Skin epidermis (tissue), 12 donors: ENCODE results near the gene TWIST1.

Experiments used
- H3K27ac ChIP-seq, 21 experiments: fragments of 200-600 bp; sonication (generic) in 11 of 21; one replicate each; pipeline ENCODE4 v1.5.0; 2020; ENCODE audit warnings: mild to moderate bottlenecking in 3 of 21, inconsistent platforms in 2 of 21, moderate library complexity in 2 of 21
- H3K4me3 ChIP-seq, 7 experiments: fragments of 200-600 bp; sonication (generic) in 2 of 7; one replicate each; pipeline ENCODE4 v1.5.0; 2020; ENCODE audit warnings: inconsistent platforms in 2 of 7, mild to moderate bottlenecking in 2 of 7, moderate library complexity in 1 of 7

Gene TWIST1

GRCh38 chr7:19117091-19117869, at the start of gene TWIST1:
TWIST1 (minus strand) TSS chr7:19117636; CDS start chr7:19117321, 315 bp downstream.
- Histone ChIP-seq H3K4me3 (peak within 1 kb of the TSS; percentile 31 to 51 (median 42)), H3K27ac (peak within 1 kb of the TSS in 20 of 21 experiments; percentile 38 to 94 (median 80))

- no peak overlapping the region for H3K27ac ChIP-seq
- no peak overlapping the region for H3K4me3 ChIP-seq
Measured at GRCh38 chr7:19161671-19162070, 44.2 kb upstream of the TWIST1 start.

- no peak overlapping the region for H3K4me3 ChIP-seq
- H3K27ac ChIP-seq = no peak overlapping the region
Measured at GRCh38 chr7:19146699-19147098, 29.3 kb upstream of the TWIST1 start.

GRCh38 chr7:19145434-19146115, 28.1 kb upstream of the TWIST1 start:
- Histone ChIP-seq H3K4me3 (peak overlapping the region in 1 of 7 experiments; percentile 20), H3K27ac (no peak overlapping the region)

GRCh38 chr7:19144661-19145433, 27.4 kb upstream of the TWIST1 start, which contains the start of gene FERD3L:
FERD3L (minus strand) TSS chr7:19145421; CDS start chr7:19145362, 59 bp downstream.
- H3K27ac ChIP-seq = peak within 1 kb of the TSS in 5 of 21 experiments; percentile 10 to 47 (median 18)
- H3K4me3 ChIP-seq = peak within 1 kb of the TSS in 4 of 7 experiments; percentile 1 to 24 (median 14)

GRCh38 chr7:19143881-19144574, 26.6 kb upstream of the TWIST1 start:
- Histone ChIP-seq H3K4me3 (peak overlapping the region in 3 of 7 experiments; percentile 8 to 24 (median 20)), H3K27ac (peak overlapping the region in 5 of 21 experiments; percentile 10 to 47 (median 18))

- H3K27ac ChIP-seq = no peak overlapping the region
- H3K4me3 ChIP-seq = no peak overlapping the region
Measured at GRCh38 chr7:19139706-19140327, 22.4 kb upstream of the TWIST1 start.

GRCh38 chr7:19133886-19134285, 16.4 kb upstream of the TWIST1 start:
- no peak overlapping the region for H3K4me3 ChIP-seq
- no peak overlapping the region for H3K27ac ChIP-seq

GRCh38 chr7:19133390-19133789, 16.0 kb upstream of the TWIST1 start:
- Histone ChIP-seq H3K27ac (no peak overlapping the region), H3K4me3 (no peak overlapping the region)

- H3K4me3 ChIP-seq = no peak overlapping the region
Measured at GRCh38 chr7:19128856-19129255, 11.4 kb upstream of the TWIST1 start.

GRCh38 chr7:19121977-19122588, 4.6 kb upstream of the TWIST1 start:
- no peak overlapping the region for H3K27ac ChIP-seq
- no peak overlapping the region for H3K4me3 ChIP-seq

More at GRCh38 chr7:19128856-19129255, 11.4 kb upstream of the TWIST1 start:
- H3K27ac ChIP-seq = no peak overlapping the region

GRCh38 chr7:19119870-19120486, 2.5 kb upstream of the TWIST1 start:
- Histone ChIP-seq H3K27ac (peak overlapping the region in 6 of 21 experiments; percentile 18 to 94 (median 76)), H3K4me3 (peak overlapping the region in 2 of 7 experiments; percentile 17 to 40)

GRCh38 chr7:19119372-19119771, 1.9 kb upstream of the TWIST1 start:
- peak overlapping the region in 11 of 21 experiments; percentile 12 to 94 (median 74) for H3K27ac ChIP-seq
- peak overlapping the region in 1 of 7 experiments; percentile 40 for H3K4me3 ChIP-seq

- Histone ChIP-seq H3K4me3 (peak overlapping the region; percentile 31 to 51 (median 42)), H3K27ac (peak overlapping the region in 19 of 21 experiments; percentile 25 to 94 (median 78))
Measured at GRCh38 chr7:19118636-19119371, 1.4 kb upstream of the TWIST1 start.

- Histone ChIP-seq H3K4me3 (peak overlapping the region; percentile 31 to 51 (median 42)), H3K27ac (peak overlapping the region in 20 of 21 experiments; percentile 25 to 94 (median 78))
Measured at GRCh38 chr7:19117870-19118608, 603 bp upstream of the TWIST1 start.
